Cardiac fibroblast (primary cell): ENCODE measurements around the gene SEBOX.

Experiments used
- DNase-seq, 2 donors: peaks; one replicate each; pipeline versions ENCODE4 v3.0.0 to v3.0.0-alpha.2; 2010; ENCODE audit warnings: low read depth in 2 of 2
- H3K4me3 ChIP-seq, 2 donors: replicated peaks in 1 of 2; 1 replicate in 1 of 2; 2 replicates in 1 of 2; pipeline ENCODE4 v1.5.1; 2011; ENCODE audit warnings: low read depth in 2 of 2, low read length in 2 of 2, mild to moderate bottlenecking in 2 of 2, moderate library complexity in 1 of 2
- TF ChIP-seq, protein P1 (sequence below): IDR thresholded peaks from one replicate; pipeline ENCODE4 v1.5.1; 2011; ENCODE audit warnings: low read depth, mild to moderate bottlenecking, low read length, inconsistent platforms

The SEBOX gene

DNA sequence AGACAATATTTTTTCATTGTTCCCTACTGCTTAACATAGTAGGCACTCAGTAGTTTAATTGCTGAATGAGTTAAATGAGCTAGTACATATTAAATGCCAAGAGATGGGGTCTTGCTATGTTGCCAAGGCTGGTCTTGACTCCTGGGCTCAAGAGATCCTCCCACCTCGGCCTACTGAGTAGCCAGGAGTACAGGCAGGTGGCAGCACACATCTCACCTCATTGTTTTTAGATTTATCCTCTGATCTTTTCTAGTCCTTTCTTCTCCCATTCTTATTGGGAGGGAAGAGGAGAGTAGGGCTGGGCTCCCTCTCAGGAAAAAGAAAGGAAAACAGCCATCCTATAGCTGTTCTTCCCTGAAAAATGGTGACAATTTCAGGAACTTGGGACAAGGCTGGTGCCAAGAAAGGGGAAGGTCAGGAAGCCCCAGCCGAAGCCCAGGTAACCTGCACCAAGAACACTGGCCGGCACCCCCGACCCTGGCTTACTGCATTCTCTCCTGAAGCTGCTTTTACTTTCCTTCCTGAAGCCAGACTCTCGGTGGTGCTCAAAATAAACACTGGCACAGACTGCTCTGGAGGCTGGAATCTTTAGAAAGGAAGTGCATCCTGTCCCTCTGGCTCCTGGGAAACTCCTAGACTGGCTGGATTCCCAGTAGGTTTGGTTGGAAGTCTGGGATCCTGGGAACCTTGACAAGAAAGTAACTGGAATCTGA, 26.8 kb downstream of the SEBOX start:
- TF ChIP-seq, protein P1, sequence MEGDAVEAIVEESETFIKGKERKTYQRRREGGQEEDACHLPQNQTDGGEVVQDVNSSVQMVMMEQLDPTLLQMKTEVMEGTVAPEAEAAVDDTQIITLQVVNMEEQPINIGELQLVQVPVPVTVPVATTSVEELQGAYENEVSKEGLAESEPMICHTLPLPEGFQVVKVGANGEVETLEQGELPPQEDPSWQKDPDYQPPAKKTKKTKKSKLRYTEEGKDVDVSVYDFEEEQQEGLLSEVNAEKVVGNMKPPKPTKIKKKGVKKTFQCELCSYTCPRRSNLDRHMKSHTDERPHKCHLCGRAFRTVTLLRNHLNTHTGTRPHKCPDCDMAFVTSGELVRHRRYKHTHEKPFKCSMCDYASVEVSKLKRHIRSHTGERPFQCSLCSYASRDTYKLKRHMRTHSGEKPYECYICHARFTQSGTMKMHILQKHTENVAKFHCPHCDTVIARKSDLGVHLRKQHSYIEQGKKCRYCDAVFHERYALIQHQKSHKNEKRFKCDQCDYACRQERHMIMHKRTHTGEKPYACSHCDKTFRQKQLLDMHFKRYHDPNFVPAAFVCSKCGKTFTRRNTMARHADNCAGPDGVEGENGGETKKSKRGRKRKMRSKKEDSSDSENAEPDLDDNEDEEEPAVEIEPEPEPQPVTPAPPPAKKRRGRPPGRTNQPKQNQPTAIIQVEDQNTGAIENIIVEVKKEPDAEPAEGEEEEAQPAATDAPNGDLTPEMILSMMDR = no peak
- peak overlapping the region in 1 of 2 donors; percentile 3 for H3K4me3 ChIP-seq
- DNase-seq = peak; percentile 62 to 78

DNA sequence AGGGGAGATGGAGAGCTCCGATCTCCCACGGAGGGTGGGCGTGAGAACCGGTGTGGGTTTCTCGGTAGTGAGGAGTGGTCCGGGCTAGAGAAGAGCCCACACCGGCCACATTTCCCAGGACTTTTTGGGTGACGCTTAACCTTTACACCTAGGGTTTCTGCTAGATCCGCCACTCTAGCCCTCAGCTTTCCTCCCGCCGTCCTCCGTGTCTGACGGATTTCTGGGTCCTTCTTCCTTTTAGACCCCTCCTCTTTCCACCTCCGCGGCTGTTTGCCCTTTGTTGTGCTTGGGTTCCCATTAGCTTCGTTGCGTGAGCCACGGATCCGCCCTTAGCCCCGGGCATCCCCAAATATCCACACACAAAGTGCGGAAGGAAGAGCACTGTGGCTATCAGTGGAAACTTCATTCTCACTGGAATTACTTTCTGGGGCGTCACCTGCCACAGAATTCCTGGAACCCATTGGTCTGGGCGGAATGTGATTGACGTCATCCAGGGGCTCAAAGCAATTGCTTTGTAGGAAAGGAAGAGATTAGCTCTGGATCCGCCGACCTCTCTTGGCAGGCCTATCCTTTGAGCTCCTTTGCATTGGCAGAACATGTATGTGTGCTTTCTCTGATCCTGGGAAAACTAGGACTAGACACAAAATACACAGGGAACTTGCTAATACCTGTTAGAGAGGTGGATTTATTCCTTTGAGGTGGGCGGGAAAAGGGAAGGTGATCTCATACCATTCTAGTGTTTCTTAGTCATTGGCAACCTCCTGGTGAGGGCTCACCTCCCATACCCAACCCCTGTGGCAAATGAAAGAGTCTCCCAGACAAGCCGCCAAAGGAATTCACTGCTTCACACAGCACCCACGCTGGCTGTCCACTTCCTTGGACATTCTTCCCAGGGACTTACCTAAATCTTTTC, 28.8 kb downstream of the SEBOX start:
- H3K4me3 ChIP-seq = peak overlapping the region; percentile 94 to 97
- DNase-seq = peak; percentile 87 to 93
- TF ChIP-seq, protein P1 = no peak

- TF ChIP-seq, protein P1 = no peak
- DNase-seq = peak; percentile 100
- H3K4me3 ChIP-seq = peak within 1 kb of the TSS; percentile 94 to 97
These were observed 29.6 kb downstream of the SEBOX start, which contains the start of the genes IFT20 and TNFAIP1 for GRCh38 chr17:28335201-28335958. IFT20 (minus strand) TSS chr17:28335472; CDS start chr17:28331985, 3,487 bp downstream. TNFAIP1 (plus strand) TSS chr17:28335761; CDS start chr17:28339522, 3,761 bp downstream.

DNA sequence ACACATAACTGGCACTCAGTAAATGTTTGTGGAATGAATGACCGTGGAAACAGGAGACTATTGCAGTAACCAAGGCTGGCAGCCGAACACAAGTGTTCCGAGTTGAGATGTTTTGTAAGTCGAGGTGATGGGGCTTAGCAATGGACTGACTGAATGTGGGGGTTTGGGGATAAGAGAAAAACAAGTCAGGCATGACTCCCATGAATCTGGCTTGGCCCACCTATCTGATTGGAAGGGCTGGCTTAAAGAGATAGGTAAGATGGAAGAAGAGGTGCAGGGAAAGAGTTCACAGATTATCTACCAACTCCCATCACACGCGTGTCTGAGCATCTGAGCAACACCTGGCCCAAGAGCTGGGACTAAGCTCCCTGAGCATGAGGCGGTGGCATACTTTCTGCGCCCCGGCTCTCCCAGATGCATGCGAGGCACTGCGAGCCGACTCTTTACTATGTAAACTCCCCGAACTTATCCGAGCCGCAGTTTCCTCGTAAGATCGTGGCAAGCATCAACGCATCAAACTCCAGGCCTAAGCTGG, 30.3 kb downstream of the SEBOX start:
- TF ChIP-seq, protein P1 = no peak
- DNase-seq = no peak
- peak overlapping the region; percentile 94 to 97 for H3K4me3 ChIP-seq

DNA sequence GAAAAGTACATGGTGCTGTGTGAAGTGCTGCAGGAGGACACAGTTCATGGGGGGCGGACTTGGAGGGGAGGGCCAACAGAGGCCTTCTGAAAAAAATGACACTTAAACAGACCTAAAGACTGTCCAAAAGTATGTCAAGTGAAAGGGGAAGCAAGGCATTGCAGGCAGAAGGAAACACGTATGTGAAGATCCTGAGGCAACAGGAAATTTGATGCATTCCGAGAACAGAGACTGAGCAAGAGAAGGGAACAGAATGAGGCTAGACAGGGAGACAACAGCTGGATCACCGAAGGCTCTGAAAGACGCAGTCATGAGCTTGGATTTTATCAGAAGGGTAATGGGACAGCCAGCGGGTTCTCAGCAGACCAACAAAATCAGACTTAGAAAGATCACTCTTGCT, 30.8 kb downstream of the SEBOX start:
- TF ChIP-seq, protein P1 = no peak
- peak; percentile 41 to 52 for DNase-seq
- H3K4me3 ChIP-seq = peak overlapping the region; percentile 94 to 97
